GM03348 (cell line): ENCODE results near the gene MACROD2.
A peak's percentile ranks its signal among the peaks of the same experiment; 100 is the strongest.

ENCODE experiments used
- DNase-seq: peaks from one replicate; pipeline ENCODE4 v3.0.0; 2012; ENCODE audit warnings: low spot score

Gene MACROD2

GRCh38 chr20:14647016-14647415, 651.7 kb downstream of the MACROD2 start:
- DNase-seq, result no peak

GRCh38 chr20:14649662-14650061, 654.3 kb downstream of the MACROD2 start:
- DNase-seq, result no peak

GRCh38 chr20:14657266-14658005, 662.1 kb downstream of the MACROD2 start:
- DNase-seq, result no peak

GRCh38 chr20:14664101-14664500, 668.8 kb downstream of the MACROD2 start:
- no peak for DNase-seq

- DNase-seq, result no peak
These were observed 671.4 kb downstream of the MACROD2 start for GRCh38 chr20:14666696-14667095.

GRCh38 chr20:14667226-14667625, 671.9 kb downstream of the MACROD2 start:
- no peak for DNase-seq

- no peak for DNase-seq
These were observed 676.8 kb downstream of the MACROD2 start for GRCh38 chr20:14672066-14672465.

- no peak for DNase-seq
These were observed 677.8 kb downstream of the MACROD2 start for GRCh38 chr20:14673164-14673563.

GRCh38 chr20:14677455-14677854, 682.1 kb downstream of the MACROD2 start:
- no peak for DNase-seq

GRCh38 chr20:14685183-14685582, 689.9 kb downstream of the MACROD2 start:
- DNase-seq, result no peak

GRCh38 chr20:14687313-14687712, 692.0 kb downstream of the MACROD2 start:
- no peak for DNase-seq

- DNase-seq, result no peak
These were observed 692.7 kb downstream of the MACROD2 start for GRCh38 chr20:14688005-14688404.

- no peak for DNase-seq
These were observed 696.7 kb downstream of the MACROD2 start for GRCh38 chr20:14691994-14692393.

- DNase-seq, result no peak
These were observed 701.2 kb downstream of the MACROD2 start for GRCh38 chr20:14696478-14696877.

- no peak for DNase-seq
These were observed 701.6 kb downstream of the MACROD2 start for GRCh38 chr20:14696937-14697336.

- no peak for DNase-seq
These were observed 702.8 kb downstream of the MACROD2 start for GRCh38 chr20:14698125-14698524.

- no peak for DNase-seq
These were observed 703.5 kb downstream of the MACROD2 start for GRCh38 chr20:14698605-14699373.

GRCh38 chr20:14700639-14700960, 705.3 kb downstream of the MACROD2 start:
- peak; percentile 21 for DNase-seq

- no peak for DNase-seq
These were observed 706.0 kb downstream of the MACROD2 start for GRCh38 chr20:14701326-14701725.

GRCh38 chr20:14706555-14706954, 711.2 kb downstream of the MACROD2 start:
- no peak for DNase-seq

- no peak for DNase-seq
These were observed 711.8 kb downstream of the MACROD2 start for GRCh38 chr20:14707026-14707680.

GRCh38 chr20:14707865-14708596, 712.7 kb downstream of the MACROD2 start:
- no peak for DNase-seq
